ENCODE measurements around the gene PAQR6.

- no peak for TF ChIP-seq MXI1 (IDR thresholded peaks at IDR 0.05; ENCODE audit: borderline replicate concordance, low read depth, low read length)
- TF ChIP-seq POLR2A (IDR thresholded peaks at IDR 0.05; ENCODE audit: low read depth, low read length): no peak
- TF ChIP-seq CTCF (conservative IDR thresholded peaks at IDR 0.05; ENCODE audit: low read depth, low read length): no peak
- no peak for TF ChIP-seq BHLHE40 (IDR thresholded peaks at IDR 0.05; ENCODE audit: low read depth, low read length)
- TF ChIP-seq USF2 (IDR thresholded peaks at IDR 0.05; ENCODE audit: low read depth, low read length): no peak
- no peak for TF ChIP-seq RFX5 (IDR thresholded peaks at IDR 0.05; ENCODE audit: low read depth, low read length)
These were observed at the start of gene PAQR6 for GRCh38 chr1:156247460-156248322.
